ENCODE results near the gene CUZD1.

Gene CUZD1

DNA sequence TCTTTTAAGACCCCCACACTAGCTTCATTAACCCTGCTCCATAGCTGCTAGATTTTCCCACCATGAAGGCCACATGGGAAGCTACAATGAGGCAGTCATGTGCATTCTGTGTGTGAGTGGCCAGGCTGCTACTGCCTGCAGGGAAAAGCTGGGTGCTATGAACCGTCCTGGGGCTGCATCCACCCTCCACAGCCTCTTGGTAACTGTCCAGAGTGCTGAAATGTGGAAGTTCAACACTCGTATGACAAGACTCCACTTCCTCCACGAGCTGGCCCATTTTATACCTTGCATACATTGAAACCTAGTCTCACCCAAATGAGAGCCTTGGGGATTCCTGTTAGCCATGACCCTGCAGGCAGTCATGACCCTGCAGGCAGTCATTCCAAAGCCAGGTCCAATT lies 59.4 kb downstream of the CUZD1 start:
- TF ChIP-seq, protein P1, sequence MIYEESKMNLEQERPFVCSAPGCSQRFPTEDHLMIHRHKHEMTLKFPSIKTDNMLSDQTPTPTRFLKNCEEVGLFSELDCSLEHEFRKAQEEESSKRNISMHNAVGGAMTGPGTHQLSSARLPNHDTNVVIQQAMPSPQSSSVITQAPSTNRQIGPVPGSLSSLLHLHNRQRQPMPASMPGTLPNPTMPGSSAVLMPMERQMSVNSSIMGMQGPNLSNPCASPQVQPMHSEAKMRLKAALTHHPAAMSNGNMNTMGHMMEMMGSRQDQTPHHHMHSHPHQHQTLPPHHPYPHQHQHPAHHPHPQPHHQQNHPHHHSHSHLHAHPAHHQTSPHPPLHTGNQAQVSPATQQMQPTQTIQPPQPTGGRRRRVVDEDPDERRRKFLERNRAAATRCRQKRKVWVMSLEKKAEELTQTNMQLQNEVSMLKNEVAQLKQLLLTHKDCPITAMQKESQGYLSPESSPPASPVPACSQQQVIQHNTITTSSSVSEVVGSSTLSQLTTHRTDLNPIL (CRISPR knock-in tag; IDR thresholded peaks at IDR 0.05; ENCODE audit: low read depth), result no peak
- ATAC-seq, result 0 out of 3 replicates have a peak, but pooled peaks have one; percentile 45

DNA sequence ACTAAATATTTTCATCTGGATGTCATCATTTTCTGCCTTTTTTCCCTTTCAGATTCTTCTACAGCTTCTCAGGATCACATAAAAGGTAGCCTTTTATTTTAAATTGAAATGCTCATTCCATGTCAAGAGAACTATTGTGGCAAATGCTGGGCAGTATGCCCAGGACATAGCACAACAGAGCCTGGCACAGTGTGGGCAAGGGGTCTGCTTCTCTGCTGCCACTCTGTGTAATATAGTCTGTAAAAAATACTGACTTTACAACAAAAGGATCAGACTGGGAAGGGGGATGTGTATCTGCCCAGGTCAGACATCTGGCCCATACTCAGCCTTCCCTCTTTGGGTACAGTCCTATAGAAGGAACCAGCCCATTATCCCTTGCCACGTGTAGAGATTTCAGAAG lies 62.7 kb downstream of the CUZD1 start:
- ATAC-seq, result no peak
- TF ChIP-seq BACH2 (CRISPR knock-in tag; IDR thresholded peaks at IDR 0.05; ENCODE audit: borderline replicate concordance) (no peak), TCF4 (CRISPR knock-in tag; IDR thresholded peaks at IDR 0.05; ENCODE audit: borderline replicate concordance) (no peak), TOX (CRISPR knock-in tag; IDR thresholded peaks at IDR 0.05; ENCODE audit: borderline replicate concordance) (no peak), ESRRG (CRISPR knock-in tag; IDR thresholded peaks at IDR 0.05) (no peak), ARNTL (CRISPR knock-in tag; IDR thresholded peaks at IDR 0.05; ENCODE audit: borderline replicate concordance, low read depth) (no peak), ZNF8 (CRISPR knock-in tag; IDR thresholded peaks at IDR 0.05) (no peak), ISL1 (CRISPR knock-in tag; IDR thresholded peaks at IDR 0.05) (no peak), ZC3H10 (CRISPR knock-in tag; IDR thresholded peaks at IDR 0.05) (no peak), CSDC2 (CRISPR knock-in tag; IDR thresholded peaks at IDR 0.05) (no peak), SNAI2 (CRISPR knock-in tag; IDR thresholded peaks at IDR 0.05) (no peak), ZFP30 (CRISPR knock-in tag; IDR thresholded peaks at IDR 0.05) (no peak), ZNF70 (CRISPR knock-in tag; IDR thresholded peaks at IDR 0.05) (no peak), PPARA (CRISPR knock-in tag; IDR thresholded peaks at IDR 0.05; ENCODE audit: borderline replicate concordance) (no peak)
- TF ChIP-seq, protein P2, sequence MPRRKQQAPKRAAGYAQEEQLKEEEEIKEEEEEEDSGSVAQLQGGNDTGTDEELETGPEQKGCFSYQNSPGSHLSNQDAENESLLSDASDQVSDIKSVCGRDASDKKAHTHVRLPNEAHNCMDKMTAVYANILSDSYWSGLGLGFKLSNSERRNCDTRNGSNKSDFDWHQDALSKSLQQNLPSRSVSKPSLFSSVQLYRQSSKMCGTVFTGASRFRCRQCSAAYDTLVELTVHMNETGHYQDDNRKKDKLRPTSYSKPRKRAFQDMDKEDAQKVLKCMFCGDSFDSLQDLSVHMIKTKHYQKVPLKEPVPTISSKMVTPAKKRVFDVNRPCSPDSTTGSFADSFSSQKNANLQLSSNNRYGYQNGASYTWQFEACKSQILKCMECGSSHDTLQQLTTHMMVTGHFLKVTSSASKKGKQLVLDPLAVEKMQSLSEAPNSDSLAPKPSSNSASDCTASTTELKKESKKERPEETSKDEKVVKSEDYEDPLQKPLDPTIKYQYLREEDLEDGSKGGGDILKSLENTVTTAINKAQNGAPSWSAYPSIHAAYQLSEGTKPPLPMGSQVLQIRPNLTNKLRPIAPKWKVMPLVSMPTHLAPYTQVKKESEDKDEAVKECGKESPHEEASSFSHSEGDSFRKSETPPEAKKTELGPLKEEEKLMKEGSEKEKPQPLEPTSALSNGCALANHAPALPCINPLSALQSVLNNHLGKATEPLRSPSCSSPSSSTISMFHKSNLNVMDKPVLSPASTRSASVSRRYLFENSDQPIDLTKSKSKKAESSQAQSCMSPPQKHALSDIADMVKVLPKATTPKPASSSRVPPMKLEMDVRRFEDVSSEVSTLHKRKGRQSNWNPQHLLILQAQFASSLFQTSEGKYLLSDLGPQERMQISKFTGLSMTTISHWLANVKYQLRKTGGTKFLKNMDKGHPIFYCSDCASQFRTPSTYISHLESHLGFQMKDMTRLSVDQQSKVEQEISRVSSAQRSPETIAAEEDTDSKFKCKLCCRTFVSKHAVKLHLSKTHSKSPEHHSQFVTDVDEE (CRISPR knock-in tag; IDR thresholded peaks at IDR 0.05), result no peak
- TF ChIP-seq, protein P1 (CRISPR knock-in tag; IDR thresholded peaks at IDR 0.05; ENCODE audit: low read depth), result no peak
- TF ChIP-seq, protein P3, sequence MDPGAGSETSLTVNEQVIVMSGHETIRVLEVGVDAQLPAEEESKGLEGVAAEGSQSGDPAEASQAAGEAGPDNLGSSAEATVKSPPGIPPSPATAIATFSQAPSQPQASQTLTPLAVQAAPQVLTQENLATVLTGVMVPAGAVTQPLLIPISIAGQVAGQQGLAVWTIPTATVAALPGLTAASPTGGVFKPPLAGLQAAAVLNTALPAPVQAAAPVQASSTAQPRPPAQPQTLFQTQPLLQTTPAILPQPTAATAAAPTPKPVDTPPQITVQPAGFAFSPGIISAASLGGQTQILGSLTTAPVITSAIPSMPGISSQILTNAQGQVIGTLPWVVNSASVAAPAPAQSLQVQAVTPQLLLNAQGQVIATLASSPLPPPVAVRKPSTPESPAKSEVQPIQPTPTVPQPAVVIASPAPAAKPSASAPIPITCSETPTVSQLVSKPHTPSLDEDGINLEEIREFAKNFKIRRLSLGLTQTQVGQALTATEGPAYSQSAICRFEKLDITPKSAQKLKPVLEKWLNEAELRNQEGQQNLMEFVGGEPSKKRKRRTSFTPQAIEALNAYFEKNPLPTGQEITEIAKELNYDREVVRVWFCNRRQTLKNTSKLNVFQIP (CRISPR knock-in tag; IDR thresholded peaks at IDR 0.05; ENCODE audit: borderline replicate concordance, low read depth), result no peak
